AG04450 (cell line): ENCODE data around the gene WDR27. TPM values are rescaled to one million over a fixed set of nuclear protein-coding genes. Genes with fewer than 3 reads are reported as not detected.

Experiments used
- CTCF ChIA-PET: fragments of 300-600, 350-600 bp; formaldehyde crosslinking; extraction: SDS; loops from one replicate; lab custom pipeline; 2022; ENCODE audit warnings: antibody characterized with exemption, inconsistent platforms; lab: Charles Lee
- POLR2A ChIA-PET: fragments of 350-600 bp; formaldehyde crosslinking; extraction: SDS; loops from one replicate; lab custom pipeline; 2021; ENCODE audit warnings: antibody characterized with exemption, inconsistent platforms; lab: Yijun Ruan, JAX
- DNase-seq: peaks from one replicate; pipeline ENCODE4 v3.0.0-alpha.2; 2011; ENCODE audit warnings: low read depth, low spot score
- H3K27ac ChIP-seq: one replicate; pipeline ENCODE4 v1.5.1; 2012; ENCODE audit warnings: low read depth, low read length, control low read depth
- H3K27me3 ChIP-seq: one replicate; pipeline ENCODE4 v1.6.0; 2012; ENCODE audit warnings: low read length; ENCODE audit not compliant: control insufficient read depth, insufficient read depth
- H3K4me3 ChIP-seq: 2 replicates; pipeline ENCODE4 v1.5.1; 2011; ENCODE audit warnings: mild to moderate bottlenecking, low read depth, low read length, control low read depth
- H3K9me3 ChIP-seq: 2 replicates; pipeline ENCODE4 v1.5.1; 2012; ENCODE audit warnings: low read length; ENCODE audit not compliant: control insufficient read depth, insufficient read depth
- CTCF ChIP-seq: IDR thresholded peaks from 2 replicates; pipeline ENCODE4 v1.5.1; 2011; ENCODE audit warnings: low read depth, low read length, control low read depth, inconsistent platforms
- polyA plus RNA-seq: library from polyadenylated mRNA; depleted of rRNA; stranded (reverse); fragments of >200 nt; gene quantifications from 2 replicates; pipeline ENCODE4 v1.2.3, GENCODE V29; 2011

Gene WDR27
- polyA plus RNA-seq, 1 experiment, result 20.5 TPM

GRCh38 chr6:169664227-169664626 lies 37.6 kb downstream of the WDR27 start:
- CTCF ChIA-PET, result no interaction called here

GRCh38 chr6:169663468-169663867 lies 38.4 kb downstream of the WDR27 start:
- H3K27me3 ChIP-seq, result no peaks in the 10 kb centered on the region
- no peaks in the 10 kb centered on the region for H3K9me3 ChIP-seq
- no peak overlapping the region for H3K4me3 ChIP-seq
- TF ChIP-seq CTCF, result no peak
- ChIA-PET CTCF (no interaction called here), POLR2A (no interaction called here)
- no peak overlapping the region for H3K27ac ChIP-seq
- no peak for DNase-seq

More at GRCh38 chr6:169664227-169664626, 37.6 kb downstream of the WDR27 start:
- no peaks in the 10 kb centered on the region for H3K27me3 ChIP-seq
- POLR2A ChIA-PET, result no interaction called here
- H3K4me3 ChIP-seq, result no peak overlapping the region
- DNase-seq, result no peak
- H3K9me3 ChIP-seq, result no peaks in the 10 kb centered on the region
- no peak for TF ChIP-seq CTCF
- no peak overlapping the region for H3K27ac ChIP-seq

DNA sequence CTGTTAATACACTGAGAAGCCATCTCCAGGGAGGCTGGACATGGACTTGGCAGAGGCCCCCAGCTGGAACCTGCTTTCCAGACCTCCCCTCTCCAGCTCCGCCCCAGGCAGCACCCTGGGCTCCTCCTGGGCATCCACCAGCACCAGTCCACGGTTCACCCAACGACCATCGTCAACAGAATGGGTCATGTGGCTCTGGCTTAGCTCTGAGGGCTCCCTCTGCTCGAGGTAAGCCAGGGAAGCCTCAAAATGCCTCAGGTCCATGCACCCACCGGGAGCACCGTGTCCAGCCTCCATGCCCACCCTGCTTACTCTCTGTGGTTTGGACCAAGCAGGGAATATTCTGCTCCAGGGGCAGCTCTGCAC lies 40.5 kb downstream of the WDR27 start:
- no peaks in the 10 kb centered on the region for H3K27me3 ChIP-seq
- CTCF ChIA-PET, result no interaction called here
- H3K4me3 ChIP-seq, result no peak overlapping the region
- no peak for TF ChIP-seq CTCF
- no peak overlapping the region for H3K27ac ChIP-seq
- POLR2A ChIA-PET, result no interaction called here
- DNase-seq, result no peak
- no peaks in the 10 kb centered on the region; the same call in 1 of the 2 replicates for H3K9me3 ChIP-seq

GRCh38 chr6:169660751-169661390 lies 41.0 kb downstream of the WDR27 start:
- Histone ChIP-seq H3K4me3 (no peak overlapping the region), H3K9me3 (no peaks in the 10 kb centered on the region; the same call in 1 of the 2 replicates), H3K27ac (no peak overlapping the region), H3K27me3 (no peaks in the 10 kb centered on the region)
- no peak for DNase-seq
- TF ChIP-seq CTCF, result no peak
- ChIA-PET CTCF (no interaction called here), POLR2A (no interaction called here)

DNA sequence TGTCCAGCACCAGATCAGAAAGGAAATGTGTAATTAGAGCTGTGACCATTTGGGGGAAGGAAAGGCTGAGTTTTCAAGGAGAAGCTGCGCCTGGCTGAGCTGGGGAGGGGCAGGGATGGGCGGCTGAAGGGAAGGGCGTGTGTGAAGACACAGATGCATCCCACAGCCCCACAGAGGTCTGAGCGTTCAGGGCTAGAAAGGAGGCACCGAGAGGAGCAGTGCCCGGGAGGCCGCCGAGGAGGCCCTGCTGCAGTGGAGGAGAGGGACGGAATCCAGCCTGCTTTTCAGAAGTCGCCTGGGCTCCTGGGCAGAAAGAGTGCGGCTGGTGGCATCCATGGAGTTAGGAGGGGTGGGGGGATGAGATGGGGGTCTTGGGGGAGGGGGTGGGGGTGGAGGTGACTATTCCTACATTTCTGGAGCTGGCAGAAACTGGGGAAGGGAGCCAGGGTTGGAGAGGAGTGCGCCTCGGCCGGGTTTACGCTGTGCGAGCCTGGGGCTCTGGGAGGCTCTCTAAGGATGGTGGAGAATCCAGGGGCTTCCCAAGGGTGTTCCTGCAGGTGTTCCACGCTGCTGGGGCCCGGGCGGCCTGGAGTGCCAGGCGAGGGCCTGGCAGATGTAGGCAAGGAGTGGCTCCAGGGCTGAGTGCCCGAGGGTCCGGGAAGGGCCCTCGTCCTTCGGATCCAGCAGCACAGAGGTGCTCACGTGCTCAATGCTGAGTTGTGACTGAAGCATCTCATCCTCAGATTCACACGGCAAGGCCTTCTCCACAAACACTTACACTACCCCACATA lies 41.8 kb downstream of the WDR27 start:
- H3K27me3 ChIP-seq, result no peaks in the 10 kb centered on the region
- DNase-seq, result no peak
- H3K27ac ChIP-seq, result no peak overlapping the region
- ChIA-PET POLR2A (no interaction called here), CTCF (no interaction called here)
- H3K9me3 ChIP-seq, result peaks cover 2% of the 10 kb centered on the region; the same call in 1 of the 2 replicates
- TF ChIP-seq CTCF, result no peak
- H3K4me3 ChIP-seq, result no peak overlapping the region
